Measurements from ENCODE around the gene PTMA. TPM values are rescaled to one million over a fixed set of nuclear protein-coding genes. Genes with fewer than 3 reads are reported as not detected.

PTMA gene, protein sequence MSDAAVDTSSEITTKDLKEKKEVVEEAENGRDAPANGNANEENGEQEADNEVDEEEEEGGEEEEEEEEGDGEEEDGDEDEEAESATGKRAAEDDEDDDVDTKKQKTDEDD
- total RNA-seq: 522 and 581 TPM in 2 replicates

DNA sequence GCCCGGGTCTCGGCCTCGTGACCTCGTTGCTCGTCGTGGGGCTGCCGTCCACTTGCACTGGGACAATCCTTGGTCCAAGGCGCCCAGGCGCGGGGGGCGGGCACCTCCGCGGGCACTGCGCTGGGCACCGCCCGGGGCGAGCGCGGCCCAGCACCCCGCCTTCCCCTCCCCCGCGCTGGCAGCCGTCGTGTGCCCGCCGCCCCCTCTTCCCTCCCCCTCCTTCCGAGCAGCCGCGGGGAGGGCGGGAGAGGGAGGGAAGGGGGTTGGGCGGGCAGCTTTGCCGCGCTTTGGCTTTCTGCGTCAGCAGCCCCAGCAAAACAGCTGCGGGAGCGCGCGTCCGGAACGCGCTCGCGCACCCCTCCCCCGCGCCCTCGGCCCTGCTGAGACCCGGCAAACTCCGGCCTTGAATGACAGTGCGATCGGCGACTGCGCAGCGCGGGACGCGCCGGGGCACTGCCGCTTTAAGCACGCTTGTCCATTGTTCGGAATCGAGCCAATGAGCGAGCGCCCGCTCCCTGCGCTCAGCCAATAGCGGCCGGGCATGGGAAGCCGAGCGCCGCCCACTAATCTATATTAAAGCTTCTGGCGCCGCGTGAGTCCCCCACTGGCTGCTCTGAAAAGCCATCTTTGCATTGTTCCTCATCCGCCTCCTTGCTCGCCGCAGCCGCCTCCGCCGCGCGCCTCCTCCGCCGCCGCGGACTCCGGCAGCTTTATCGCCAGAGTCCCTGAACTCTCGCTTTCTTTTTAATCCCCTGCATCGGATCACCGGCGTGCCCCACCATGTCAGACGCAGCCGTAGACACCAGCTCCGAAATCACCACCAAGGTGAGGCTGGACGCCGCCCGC is at the start of gene PTMA:
Gene PTMA, plus strand, starts transcription at position 599 of the 846 bp plus-strand sequence. Its CDS starts 182 bp downstream, at position 781.

Other genes with a start within 250 kb of the PTMA start
- 117 and 198 TPM in 2 replicates for gene NCL, start 244.0 kb upstream of the PTMA start, total RNA-seq
- gene NMUR1, start 178.1 kb upstream of the PTMA start, total RNA-seq: not detected in 2 replicates
- gene TEX44, start 115.7 kb upstream of the PTMA start, total RNA-seq: not detected in 2 replicates
- 10.0 and 10.8 TPM in 2 replicates for gene PDE6D, start 72.8 kb downstream of the PTMA start, total RNA-seq
- 10.2 and 14.4 TPM in 2 replicates for gene COPS7B, start 77.9 kb downstream of the PTMA start, total RNA-seq
- gene NPPC, start 217.9 kb downstream of the PTMA start, total RNA-seq: 0.28 and 0.43 TPM in 2 replicates

All from smooth muscle cell of bladder (primary cell).